Measurements from ENCODE around the gene GALR3.

DNA sequence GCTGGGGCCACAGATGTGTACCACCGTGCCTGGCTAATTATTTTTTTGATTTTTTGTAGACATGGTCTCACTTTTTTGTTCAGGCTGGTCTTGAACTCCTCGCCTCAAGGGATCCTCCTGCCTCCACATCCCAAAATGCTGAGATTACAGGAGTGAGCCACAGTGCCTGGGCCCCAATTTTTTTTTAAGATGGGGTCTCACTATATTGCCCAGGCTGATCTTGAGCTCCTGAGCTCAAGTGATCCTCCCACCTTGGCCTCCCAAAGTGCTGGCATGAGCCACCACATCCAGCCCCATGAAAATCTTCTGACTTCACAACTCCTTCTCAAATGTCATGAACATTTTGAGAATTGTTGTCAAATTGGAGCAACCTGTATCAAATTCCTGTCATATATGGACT lies 23.3 kb downstream of the GALR3 start:
- TF ChIP-seq, protein P1, sequence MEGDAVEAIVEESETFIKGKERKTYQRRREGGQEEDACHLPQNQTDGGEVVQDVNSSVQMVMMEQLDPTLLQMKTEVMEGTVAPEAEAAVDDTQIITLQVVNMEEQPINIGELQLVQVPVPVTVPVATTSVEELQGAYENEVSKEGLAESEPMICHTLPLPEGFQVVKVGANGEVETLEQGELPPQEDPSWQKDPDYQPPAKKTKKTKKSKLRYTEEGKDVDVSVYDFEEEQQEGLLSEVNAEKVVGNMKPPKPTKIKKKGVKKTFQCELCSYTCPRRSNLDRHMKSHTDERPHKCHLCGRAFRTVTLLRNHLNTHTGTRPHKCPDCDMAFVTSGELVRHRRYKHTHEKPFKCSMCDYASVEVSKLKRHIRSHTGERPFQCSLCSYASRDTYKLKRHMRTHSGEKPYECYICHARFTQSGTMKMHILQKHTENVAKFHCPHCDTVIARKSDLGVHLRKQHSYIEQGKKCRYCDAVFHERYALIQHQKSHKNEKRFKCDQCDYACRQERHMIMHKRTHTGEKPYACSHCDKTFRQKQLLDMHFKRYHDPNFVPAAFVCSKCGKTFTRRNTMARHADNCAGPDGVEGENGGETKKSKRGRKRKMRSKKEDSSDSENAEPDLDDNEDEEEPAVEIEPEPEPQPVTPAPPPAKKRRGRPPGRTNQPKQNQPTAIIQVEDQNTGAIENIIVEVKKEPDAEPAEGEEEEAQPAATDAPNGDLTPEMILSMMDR (IDR thresholded peaks at IDR 0.05; ENCODE audit: insufficient read depth, low read depth, low read length) = no peak
- TF ChIP-seq EZH2 (IDR thresholded peaks at IDR 0.05; ENCODE audit: insufficient read depth, low read length) = no peak

Data from astrocyte (in vitro differentiated cells and primary cell).